ENCODE measurements around the gene RFC4.

- TF ChIP-seq ESRRG (CRISPR knock-in tag; IDR thresholded peaks at IDR 0.05): no peak
- no peak for TF ChIP-seq PATZ1 (CRISPR knock-in tag; IDR thresholded peaks at IDR 0.05; ENCODE audit: borderline replicate concordance)
Measured at GRCh38 chr3:186800285-186800684, 6.0 kb downstream of the RFC4 start.
